GM19025 (cell line): ENCODE results near the gene BAMBI.

Source experiments
- ATAC-seq: cut with Tn5 transposase; IDR thresholded peaks from one replicate; pipeline ENCODE4 v1.9.1; 2021; ENCODE audit warnings: mild to moderate bottlenecking, low read depth, moderate library complexity; ENCODE audit not compliant: unreplicated experiment

BAMBI gene

GRCh38 chr10:28692050-28692449, 14.7 kb downstream of the BAMBI start:
- ATAC-seq = no peak

DNA sequence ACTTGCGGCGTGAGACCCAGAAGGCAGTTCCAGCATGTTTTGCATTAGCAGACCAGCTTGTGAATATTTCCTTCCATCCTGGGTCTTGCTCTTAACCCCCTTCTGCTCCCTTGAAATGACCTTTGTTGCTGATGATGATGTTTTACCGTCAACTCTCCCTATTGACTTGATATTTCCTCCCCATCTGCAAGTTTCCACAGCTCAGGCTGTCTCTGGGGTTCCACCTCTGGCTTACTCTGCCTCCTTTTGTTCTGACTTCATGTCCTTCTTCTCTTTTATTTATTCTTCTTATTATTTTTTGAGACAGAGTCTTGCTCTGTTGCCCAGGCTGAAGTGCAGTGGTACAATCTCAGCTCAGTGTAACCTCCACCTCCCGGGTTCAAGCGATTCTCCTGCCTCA, 17.2 kb downstream of the BAMBI start:
- ATAC-seq = no peak

DNA sequence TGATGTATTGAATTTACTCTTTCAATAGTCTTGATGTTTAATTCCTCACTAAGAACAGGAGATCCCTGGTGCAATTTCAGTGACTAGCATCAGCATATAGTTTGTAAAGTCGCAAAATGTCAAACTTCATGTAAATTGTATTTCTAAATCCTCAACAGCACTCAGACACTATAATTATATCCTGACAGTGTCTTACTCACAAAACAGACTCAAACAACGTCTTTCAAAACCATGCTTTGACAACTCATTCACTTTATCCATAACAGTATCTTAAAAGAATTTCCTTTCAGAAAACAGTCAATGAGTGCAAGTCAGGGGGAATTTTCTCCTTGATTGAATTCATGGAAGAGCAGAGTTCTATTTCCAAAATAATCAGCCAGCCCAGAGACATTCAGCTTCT, 20.8 kb downstream of the BAMBI start:
- ATAC-seq = no peak

- ATAC-seq = no peak
Observed at GRCh38 chr10:28704464-28705161, 27.3 kb downstream of the BAMBI start.

DNA sequence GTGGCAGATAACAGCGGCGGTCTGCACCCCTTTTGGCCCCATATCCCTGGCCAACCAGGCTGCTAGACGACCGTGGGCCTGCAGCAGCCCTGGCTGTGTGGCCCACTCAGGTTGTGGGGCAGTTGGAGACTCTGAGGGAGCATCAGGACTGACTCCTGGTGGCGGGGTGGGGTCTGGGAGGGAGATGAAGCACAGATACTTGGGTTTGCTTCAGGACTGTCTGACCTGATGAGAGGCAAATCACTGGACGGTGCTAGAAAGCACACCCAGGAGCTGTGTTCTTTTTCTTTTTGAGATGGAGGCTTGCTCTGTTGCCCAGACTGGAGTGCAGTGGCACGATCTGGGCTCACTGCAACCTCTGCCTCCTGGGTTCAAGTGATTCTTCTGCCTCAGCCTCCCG, 28.2 kb downstream of the BAMBI start:
- ATAC-seq = no peak

DNA sequence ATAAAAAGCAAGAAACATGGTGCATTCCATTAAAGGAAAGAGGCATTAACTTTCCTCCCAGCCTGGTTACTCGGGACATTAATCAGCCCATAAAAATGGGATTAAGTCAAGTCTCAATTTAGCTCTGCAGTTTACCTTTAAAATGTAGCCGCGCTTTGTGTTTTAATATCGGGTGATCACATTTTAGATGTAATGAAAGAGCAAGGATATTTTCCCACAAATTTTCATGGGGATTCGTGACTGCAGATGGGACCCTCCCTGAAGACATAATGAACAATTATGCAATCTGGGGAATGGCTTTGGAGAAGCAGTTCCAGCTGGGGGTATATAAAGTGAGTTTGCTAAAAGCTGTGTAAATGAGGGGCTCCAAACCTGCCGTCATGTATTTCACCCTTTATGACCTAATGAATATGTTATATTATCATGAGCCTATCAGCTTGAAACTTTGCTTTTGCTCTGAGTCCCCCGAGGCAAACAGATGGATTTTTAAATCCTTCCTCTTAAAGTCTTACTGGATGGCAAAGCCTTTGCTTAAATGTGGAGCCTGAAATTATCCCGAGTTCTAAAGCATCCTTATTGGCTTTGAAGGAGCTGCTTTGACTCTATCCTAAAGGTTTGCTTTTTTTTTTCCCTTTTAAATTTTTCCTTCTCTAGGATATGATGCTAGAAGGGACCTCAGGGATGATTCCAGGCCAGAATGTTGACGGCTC, 31.8 kb downstream of the BAMBI start:
- no peak for ATAC-seq

DNA sequence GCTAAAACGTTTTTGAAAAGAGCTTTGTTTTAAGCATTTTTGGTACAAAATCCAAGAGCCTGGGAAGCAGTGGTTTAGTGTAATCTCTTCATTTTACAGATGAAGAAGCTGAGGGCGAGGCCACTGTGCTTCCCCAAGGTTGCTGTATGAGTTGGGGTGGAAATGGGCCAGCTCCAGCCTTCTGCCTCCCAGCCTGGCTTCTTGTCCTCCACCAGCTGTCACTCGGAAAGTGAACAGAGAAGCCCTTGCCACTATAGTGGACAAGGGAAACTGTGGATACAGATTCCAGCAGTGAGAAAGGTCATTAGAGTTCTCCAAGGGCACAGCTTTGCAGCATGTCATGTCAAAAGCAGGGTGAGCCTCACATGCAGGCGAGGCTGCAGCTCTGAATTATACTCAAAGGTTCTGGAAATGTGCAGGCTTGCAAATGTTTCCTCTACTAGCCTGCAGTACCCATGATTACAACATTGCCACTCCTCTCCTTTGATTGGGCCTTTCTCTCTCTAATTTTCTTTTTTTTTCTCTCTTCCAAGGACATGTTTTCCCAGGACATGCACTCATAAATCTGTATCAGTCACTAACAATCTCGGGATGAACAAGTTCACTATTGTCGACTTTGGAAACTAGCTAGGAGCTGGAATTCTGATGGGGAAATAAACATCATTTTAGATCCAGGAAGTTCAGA, 33.0 kb downstream of the BAMBI start:
- ATAC-seq = no peak

GRCh38 chr10:28711041-28711440, 33.7 kb downstream of the BAMBI start:
- ATAC-seq = no peak

- no peak for ATAC-seq
Observed at GRCh38 chr10:28711776-28712175, 34.5 kb downstream of the BAMBI start.

- no peak for ATAC-seq
Observed at GRCh38 chr10:28713626-28714352, 36.5 kb downstream of the BAMBI start.

- ATAC-seq = no peak
Observed at GRCh38 chr10:28714401-28715053, 37.2 kb downstream of the BAMBI start.

GRCh38 chr10:28715246-28715645, 37.9 kb downstream of the BAMBI start:
- ATAC-seq = no peak

DNA sequence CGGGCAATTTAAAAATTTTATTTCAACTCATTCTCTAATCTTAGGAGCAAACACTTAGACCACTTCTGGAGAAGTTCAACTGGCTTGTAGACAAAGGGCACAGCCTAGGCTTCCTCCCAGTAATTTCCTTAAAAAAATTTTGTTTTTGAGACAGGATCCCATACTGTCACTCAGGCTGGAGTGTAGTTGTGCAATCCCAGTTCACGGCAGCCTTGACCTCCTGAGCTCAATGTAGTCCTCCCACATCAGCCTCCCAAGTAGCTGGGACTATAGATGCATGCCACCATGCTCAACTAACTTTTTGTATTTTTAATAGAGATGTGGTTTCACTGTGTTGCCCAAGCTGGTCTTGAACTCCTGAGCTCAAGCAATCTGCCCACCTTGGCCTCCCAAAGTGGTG, 38.4 kb downstream of the BAMBI start:
- no peak for ATAC-seq

DNA sequence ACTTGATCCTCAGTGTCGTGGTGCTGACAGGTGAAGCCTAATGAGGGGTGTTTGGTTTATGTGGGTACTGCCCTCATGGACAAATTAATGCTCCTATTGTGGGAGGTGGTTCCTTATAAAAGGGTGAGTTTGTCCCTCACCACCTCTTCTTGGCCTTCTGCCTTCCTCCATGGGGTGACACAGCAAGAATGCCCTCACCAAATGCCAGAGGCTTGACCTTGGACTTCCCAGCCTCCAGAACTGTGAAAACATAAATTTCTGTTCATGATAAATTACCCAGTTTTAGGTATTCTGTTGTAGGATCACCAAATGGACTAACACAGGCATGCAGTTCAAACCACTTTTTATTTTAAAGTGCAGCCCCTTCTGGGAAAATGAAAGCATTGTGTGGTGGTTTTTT, 39.4 kb downstream of the BAMBI start:
- no peak for ATAC-seq

DNA sequence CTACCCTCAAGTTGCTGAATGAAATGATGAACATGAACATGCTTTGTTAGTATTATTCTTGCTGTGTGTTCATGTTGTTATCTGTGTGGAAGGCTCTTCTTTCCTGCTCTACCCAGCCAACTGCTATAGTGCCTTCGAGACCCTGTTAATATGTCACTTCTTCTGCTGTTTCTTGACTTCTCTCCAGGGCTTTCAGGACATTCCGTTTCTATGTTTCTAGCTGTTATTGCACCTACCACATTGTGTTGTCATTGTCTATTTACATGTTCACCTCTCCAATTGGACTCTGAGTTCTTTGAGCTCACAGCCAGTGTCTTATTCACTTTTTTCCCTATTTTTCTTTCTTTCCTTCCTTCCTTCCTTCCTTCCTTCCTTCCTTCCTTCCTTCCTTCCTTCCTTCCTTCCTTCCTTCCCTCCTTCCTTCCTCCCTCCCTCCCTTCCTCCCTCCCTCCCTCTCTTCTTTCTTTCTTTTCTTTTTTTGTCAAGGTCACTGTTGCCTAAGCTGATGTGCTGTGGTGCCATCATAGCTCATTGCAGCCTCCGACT, 40.4 kb downstream of the BAMBI start:
- no peak for ATAC-seq

DNA sequence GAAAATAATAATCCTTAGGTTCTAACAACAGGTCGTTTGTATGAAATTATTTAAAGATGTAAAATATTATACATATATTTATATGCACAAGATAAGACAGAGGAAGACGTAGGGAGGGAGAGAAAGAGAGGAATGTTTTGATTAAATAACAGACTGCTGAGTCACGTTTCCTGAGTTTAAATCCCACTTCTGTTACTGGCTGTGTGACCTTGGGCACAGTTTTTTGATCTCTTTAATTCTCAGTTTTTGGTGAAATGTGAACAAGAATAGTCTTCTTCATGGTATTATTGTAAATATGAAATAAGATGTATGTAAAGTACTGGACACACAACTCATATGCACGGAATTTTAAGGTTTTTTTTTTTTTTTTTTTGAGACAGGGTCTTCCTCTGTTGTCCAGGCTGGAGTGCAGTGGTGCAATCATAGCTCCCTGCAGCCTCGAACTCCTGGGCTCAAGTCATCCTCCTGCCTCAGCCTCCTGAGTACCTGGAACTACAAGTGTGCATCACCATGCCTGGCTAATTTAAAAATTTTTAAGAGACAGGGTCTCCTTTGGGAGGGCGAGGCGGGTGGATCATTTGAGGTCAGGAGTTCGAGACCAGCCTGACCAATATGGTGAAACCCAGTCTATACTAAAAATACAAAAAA, 42.6 kb downstream of the BAMBI start:
- ATAC-seq = no peak

DNA sequence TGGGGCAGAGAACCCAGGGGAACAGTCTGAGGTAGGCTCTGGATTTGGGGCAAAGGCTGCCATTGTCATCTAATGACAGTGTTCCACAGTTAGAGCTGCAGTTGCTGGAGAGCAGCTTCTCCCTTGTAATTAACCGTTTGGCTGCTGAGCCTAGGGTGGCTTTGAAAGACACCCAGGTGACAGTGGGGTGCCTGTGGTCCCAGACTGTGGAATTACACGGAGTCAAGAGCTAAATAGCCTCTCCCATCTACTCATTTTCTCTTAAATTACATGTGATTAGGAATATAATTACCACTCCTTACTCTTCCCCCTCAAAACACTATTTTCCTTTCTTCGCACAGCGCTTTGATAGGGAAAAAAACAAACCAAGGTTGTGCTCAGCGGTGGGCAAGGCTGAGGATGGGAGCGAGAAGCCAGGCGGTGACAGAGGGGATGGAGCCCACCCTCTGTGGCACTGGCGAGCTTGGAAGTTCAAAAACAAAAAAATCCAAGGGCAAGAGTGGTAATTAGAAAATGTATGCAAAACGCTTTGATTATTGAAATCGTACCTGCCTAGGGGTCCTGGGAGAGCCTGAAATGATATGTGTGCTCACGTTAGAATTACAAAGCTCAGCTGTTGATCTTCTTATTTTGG, 44.1 kb downstream of the BAMBI start:
- ATAC-seq = no peak

- no peak for ATAC-seq
Observed at GRCh38 chr10:28722065-28722803, 44.9 kb downstream of the BAMBI start.

DNA sequence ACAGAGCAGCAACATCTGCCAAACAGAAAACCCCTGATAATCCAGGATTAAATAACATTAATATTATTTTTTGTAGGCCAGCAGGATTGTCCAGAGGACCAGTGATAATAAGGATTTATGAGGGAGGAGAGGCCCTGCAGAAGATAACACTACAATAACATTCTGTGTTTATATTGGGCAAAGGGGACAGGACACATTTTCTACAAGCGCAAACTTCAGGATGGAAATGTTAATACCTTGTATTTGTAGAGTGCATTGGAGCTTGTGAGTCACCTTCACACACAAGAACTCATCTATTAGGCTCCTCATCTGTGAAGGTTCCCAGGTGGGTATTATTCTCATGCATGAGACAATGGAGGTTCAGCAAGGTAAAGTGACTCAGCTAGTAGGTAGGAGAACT, 51.0 kb downstream of the BAMBI start:
- ATAC-seq = no peak
